HG03135 (cell line): ENCODE data around the gene SULF2.
"Not testable (repeated sequence)": the region's sequence is repeated elsewhere in the genome, so short reads cannot be mapped to it uniquely, and the experiment has no call there.

Experiments used
- ATAC-seq: cut with Tn5 transposase; IDR thresholded peaks from one replicate; pipeline ENCODE4 v1.9.1; 2021; ENCODE audit warnings: mild to moderate bottlenecking, moderate library complexity; ENCODE audit not compliant: unreplicated experiment

SULF2 gene

DNA sequence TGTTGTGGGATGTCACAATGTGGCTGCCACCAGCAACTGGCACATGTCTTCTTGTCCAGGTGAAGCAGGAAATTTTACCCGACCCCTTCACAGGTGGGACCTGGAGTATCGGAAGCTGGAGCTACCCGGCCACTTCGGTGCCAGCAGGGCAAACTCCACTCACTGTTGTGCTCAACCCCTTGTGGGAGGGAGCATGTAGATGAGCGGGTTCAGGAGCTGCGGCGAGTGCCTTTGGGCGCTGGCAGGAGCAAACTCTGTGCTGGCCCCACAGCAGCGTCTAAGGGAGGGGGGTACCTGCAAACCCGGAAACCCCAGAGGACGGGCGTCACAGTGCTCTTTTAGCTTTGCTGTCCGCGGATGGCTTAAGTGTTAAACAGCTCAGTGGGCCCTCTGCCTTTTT is 20.7 kb upstream of the SULF2 start:
- ATAC-seq: no peak

GRCh38 chr20:47804972-47805371 is 19.7 kb upstream of the SULF2 start:
- ATAC-seq: not testable (repeated sequence)

- not testable (repeated sequence) for ATAC-seq
Measured at GRCh38 chr20:47804224-47804825, 19.0 kb upstream of the SULF2 start.

- ATAC-seq: no peak
Measured at GRCh38 chr20:47802975-47803374, 17.7 kb upstream of the SULF2 start.

GRCh38 chr20:47802226-47802920 is 17.1 kb upstream of the SULF2 start:
- no peak for ATAC-seq

DNA sequence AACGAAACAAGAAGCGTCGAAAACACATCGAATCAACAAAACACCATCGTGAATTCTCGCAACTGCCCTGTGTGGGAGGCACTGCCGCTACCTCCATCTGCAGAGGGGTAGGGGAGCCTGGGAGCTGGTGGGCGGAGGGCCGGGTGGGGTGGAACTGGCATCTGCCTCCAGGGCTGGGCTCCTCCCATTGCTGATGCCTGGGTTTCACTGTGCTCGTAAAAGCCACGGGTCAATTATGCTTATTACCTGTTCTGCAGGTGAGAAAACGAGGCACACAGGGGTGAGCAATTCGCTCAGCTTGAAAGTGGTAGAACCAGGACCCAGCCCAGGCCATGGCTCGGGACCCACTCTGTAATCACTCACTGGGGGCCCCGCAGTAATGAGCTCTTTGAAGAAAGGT is 16.5 kb upstream of the SULF2 start:
- no peak for ATAC-seq

DNA sequence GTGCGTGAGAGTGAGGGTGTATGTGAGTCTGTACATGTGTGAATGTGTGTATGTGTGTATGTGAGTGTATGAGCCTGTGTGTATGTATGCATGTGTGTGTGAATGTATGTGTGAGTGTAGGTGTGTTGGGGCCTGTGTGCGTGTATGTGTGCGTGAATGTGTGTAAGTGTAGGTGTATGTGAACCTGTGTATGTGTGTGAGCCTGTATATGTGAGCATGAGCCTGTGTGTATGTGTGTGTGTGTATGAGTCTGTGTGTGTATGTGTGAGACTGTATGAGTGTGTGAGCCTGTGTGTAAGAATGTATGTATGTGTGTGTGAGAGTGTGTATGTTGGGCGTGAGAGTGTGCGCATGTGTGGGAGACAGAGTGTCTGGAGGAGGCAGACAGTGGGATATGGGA is 15.8 kb upstream of the SULF2 start:
- ATAC-seq: no peak

- no peak for ATAC-seq
Measured at GRCh38 chr20:47800623-47801022, 15.3 kb upstream of the SULF2 start.

- no peak for ATAC-seq
Measured at GRCh38 chr20:47799116-47799715, 13.9 kb upstream of the SULF2 start.

DNA sequence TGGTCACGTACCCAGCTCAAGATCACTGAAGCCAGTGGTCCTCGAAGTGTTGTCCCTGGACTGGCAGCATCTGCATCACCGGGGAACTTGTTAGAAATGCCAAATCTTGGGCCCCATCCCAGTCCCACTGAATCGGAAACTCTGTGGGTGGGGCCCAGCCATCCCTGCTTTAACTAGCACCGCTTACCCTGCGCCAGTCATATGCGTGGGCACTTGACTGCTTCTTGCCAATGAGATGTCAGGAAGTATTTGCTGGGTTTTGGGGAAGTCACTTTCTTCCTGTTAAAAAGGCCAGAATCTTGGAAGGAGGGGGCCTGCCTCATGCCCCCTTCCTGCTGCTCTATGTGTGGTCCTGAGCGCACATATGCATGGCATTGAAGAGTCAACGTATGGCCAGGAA is 11.7 kb upstream of the SULF2 start:
- no peak for ATAC-seq

DNA sequence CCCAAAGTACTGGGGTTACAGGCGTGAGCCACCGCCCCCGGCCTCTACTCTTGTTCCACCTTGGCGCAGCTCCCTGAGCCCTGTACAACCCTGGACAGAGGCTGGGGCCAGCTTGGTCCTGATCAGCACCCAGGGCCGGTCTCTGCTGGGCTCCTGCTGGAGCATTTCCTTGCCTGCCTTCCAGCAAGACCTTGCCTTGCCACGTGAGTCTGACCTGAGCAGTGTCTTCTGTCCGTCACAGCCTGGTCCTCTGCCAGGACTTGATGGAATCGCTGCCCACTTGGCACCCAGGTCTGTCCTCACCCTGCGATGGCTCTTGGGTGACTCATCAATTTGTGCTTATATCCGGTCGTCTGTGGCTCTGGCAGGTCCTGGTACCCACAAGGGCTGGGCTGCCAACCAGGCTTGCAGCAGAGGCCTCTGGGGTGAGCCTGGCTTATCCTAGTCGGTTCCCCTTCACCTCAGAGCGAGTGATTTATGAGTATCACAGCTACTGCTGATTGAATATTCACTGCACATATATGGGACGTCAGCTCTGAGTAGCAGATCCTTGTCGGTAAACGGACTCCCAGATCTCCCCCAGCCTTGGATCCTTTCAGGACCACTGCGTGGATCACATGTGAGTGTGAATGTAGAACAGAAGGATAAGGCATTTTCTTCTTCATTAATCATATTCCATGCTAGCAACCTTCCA is 10.1 kb upstream of the SULF2 start:
- no peak for ATAC-seq

DNA sequence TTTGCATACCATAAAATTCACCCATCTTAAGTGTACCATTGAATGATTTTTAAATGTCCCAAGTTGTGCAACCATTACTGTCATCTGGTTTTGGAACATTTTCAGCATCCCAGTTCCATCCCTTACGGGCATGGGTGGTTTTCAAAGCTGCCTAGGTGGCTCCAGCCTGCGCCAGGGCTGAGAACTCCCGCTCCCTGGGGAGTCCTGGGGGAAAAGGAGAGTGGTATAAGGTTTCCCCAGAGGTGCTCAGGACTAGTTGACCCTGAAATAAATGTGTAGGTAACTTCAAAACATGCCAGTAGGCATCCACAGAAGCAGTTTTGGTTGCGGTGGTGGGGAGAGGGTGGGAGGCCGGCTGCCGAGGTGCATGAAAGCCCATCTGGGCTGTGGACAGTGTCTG is 9.0 kb upstream of the SULF2 start:
- not testable (repeated sequence) for ATAC-seq

GRCh38 chr20:47792021-47792618 is 6.8 kb upstream of the SULF2 start:
- no peak for ATAC-seq

- ATAC-seq: no peak
Measured at GRCh38 chr20:47791084-47791599, 5.9 kb upstream of the SULF2 start.

- no peak for ATAC-seq
Measured at GRCh38 chr20:47790580-47790965, 5.3 kb upstream of the SULF2 start.

- ATAC-seq: no peak
Measured at GRCh38 chr20:47789764-47790579, 4.7 kb upstream of the SULF2 start.

- no peak for ATAC-seq
Measured at GRCh38 chr20:47789081-47789763, 3.9 kb upstream of the SULF2 start.

- ATAC-seq: no peak
Measured at GRCh38 chr20:47788741-47789080, 3.4 kb upstream of the SULF2 start.

DNA sequence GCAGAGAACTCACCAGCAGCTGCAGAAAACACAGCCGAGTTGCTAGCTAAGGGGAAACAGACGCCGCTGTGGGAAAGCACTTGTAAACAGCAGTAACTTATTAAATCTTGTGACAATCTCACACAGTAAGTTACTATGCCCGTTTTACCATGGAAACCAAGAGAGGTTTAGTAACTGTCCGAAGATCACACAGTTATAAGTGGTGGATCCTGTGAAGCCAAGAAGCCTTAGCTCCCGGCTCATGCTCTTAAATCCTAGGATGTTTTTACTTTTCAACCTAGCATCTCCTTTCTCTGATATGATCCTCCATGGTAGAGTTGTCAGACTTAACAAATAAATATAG is 1.5 kb upstream of the SULF2 start:
- no peak for ATAC-seq
